Measurements from ENCODE around the gene TEAD4. TPM values are rescaled to one million over a fixed set of nuclear protein-coding genes. Genes with fewer than 3 reads are reported as not detected.

TEAD4 gene
- total RNA-seq, 1 donor from 2014 or later: 30.0 TPM

DNA sequence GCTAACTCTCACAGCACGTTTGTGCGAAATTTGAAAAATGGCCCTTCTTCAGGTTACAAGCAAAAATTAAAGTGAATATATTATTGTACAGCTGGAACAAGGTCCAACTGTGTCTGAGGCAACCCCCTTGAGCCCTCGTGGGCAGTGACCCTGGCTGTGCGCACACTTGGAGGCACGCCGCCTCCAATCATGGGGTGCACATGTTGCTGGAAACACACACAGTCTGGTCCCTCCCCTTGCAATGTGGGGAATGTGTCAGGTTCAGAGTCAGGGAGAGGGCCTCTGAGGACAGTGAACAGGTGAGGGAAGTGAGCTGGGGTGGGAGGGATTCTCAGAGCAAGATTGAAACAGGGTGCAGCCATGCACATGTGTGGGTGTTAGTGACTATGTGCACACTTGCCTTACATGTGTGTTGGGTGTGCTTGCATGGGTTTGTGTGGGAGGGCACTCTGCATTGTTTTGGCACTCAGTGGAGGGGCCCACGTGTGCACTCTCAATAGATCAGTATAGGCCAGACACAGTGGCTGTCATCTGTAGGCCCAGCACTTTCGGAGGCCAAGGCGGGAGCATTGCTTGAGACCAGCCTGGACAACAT, 127.6 kb downstream of the TEAD4 start:
- Mint-ChIP-seq H3K4me1 (ENCODE audit: unreplicated experiment) (peaks cover 24% of the 10 kb centered on the region), H3K27ac (ENCODE audit: unreplicated experiment) (no peak overlapping the region), H3K4me3 (ENCODE audit: unreplicated experiment) (no peak overlapping the region), H3K36me3 (ENCODE audit: unreplicated experiment) (peaks cover 35% of the 10 kb centered on the region), H3K9me3 (ENCODE audit: unreplicated experiment) (no peaks in the 10 kb centered on the region), H3K27me3 (ENCODE audit: unreplicated experiment) (no peaks in the 10 kb centered on the region)
- DNase-seq (ENCODE audit: extremely low spot score, unreplicated experiment): no peak
- no peak for TF ChIP-seq CTCF (IDR thresholded peaks at IDR 0.05)

GRCh38 chr12:3087758-3088650, 128.8 kb downstream of the TEAD4 start:
- no peak for DNase-seq (ENCODE audit: extremely low spot score, unreplicated experiment)
- H3K27me3 Mint-ChIP-seq (ENCODE audit: unreplicated experiment): no peaks in the 10 kb centered on the region
- TF ChIP-seq CTCF (IDR thresholded peaks at IDR 0.05): no peak
- H3K9me3 Mint-ChIP-seq (ENCODE audit: unreplicated experiment): no peaks in the 10 kb centered on the region
- H3K4me1 Mint-ChIP-seq (ENCODE audit: unreplicated experiment): peaks cover 12% of the 10 kb centered on the region
- H3K4me3 Mint-ChIP-seq (ENCODE audit: unreplicated experiment): no peak overlapping the region
- peaks cover 37% of the 10 kb centered on the region for H3K36me3 Mint-ChIP-seq (ENCODE audit: unreplicated experiment)
- H3K27ac Mint-ChIP-seq (ENCODE audit: unreplicated experiment): no peak overlapping the region

DNA sequence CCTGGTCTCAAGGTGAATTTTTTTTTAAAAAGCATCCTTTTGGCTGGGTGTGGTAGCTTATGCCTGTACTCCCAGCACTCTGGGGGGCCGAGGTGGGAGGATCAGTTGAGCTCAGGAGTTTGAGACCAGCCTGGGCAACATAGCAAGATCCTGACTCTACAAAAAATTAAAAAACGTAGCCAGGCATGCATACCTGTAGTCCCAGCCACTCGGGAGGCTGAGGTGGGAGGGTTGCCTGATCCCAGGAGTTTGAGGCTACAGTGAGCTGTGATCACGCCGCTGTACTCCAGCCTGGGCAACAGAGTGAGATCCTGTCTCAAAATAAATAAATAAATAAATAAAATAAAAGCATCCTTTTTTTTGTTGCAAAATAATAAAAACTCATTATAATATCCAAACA, 130.4 kb downstream of the TEAD4 start:
- Mint-ChIP-seq H3K27me3 (ENCODE audit: unreplicated experiment) (no peaks in the 10 kb centered on the region), H3K27ac (ENCODE audit: unreplicated experiment) (no peak overlapping the region), H3K36me3 (ENCODE audit: unreplicated experiment) (peaks cover 28% of the 10 kb centered on the region), H3K4me3 (ENCODE audit: unreplicated experiment) (no peak overlapping the region), H3K4me1 (ENCODE audit: unreplicated experiment) (peaks cover 4% of the 10 kb centered on the region), H3K9me3 (ENCODE audit: unreplicated experiment) (no peaks in the 10 kb centered on the region)
- TF ChIP-seq CTCF (IDR thresholded peaks at IDR 0.05): no peak
- DNase-seq (ENCODE audit: extremely low spot score, unreplicated experiment): no peak

Other genes with a start within 250 kb of the TEAD4 start
- 42.1 and 43.3 TPM in 2 replicates for gene FKBP4, start 164.4 kb upstream of the TEAD4 start, total RNA-seq
- 24.7 and 35.4 TPM in 2 replicates for gene ITFG2, start 146.7 kb upstream of the TEAD4 start, total RNA-seq
- gene NRIP2, start 124.4 kb upstream of the TEAD4 start, total RNA-seq: 0.13 TPM in 1 of 2 replicates, not detected in the other
- not detected in 2 replicates for gene TEX52, start 102.4 kb upstream of the TEAD4 start, total RNA-seq
- gene FOXM1, start 82.2 kb upstream of the TEAD4 start, total RNA-seq: 14.9 and 17.4 TPM in 2 replicates
- 18.8 and 24.5 TPM in 2 replicates for gene RHNO1, start 82.2 kb upstream of the TEAD4 start, total RNA-seq
- 30.8 and 31.2 TPM in 2 replicates for gene TULP3, start 68.5 kb upstream of the TEAD4 start, total RNA-seq
- gene TSPAN9, start 118.0 kb downstream of the TEAD4 start, total RNA-seq: 102 and 114 TPM in 2 replicates